Activated CD8-positive, alpha-beta memory T cell treated with anti-CD3 and anti-CD28 coated beads for 1 hour (primary cell): Measurements from ENCODE around the gene GRIP2.
"Not testable (repeated sequence)": the region's sequence is repeated elsewhere in the genome, so short reads cannot be mapped to it uniquely, and the experiment has no call there.

ENCODE experiments used
- DNase-seq, 2 donors: peaks; one replicate each; pipeline ENCODE4 v3.0.0-alpha.2; 2020; ENCODE audit warnings: low read depth in 1 of 2; ENCODE audit errors: extremely low read depth in 1 of 2

GRIP2 gene

GRCh38 chr3:14522768-14523167 lies 17.4 kb downstream of the GRIP2 start:
- DNase-seq: no peak

GRCh38 chr3:14522129-14522691 lies 17.9 kb downstream of the GRIP2 start:
- no peak for DNase-seq

DNA sequence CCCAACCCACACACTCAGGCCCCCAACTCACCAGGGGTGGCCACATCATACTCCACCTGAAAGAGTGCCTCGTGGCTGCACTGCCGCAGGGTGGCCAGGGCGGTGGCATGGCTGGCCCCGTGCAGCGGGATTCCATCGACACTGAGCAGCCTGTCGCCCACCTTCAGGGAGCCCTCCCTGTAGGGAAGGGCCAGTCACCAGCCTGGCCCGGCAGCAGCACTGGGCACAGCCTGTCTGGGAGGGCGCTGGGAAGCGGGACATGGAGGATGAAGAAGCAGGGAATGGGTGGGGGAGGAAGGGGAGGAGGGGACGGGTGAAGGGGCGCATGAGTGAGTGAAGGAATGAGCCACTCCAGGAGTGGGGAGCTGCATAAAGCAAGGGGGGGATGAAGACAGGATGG lies 18.5 kb downstream of the GRIP2 start:
- no peak for DNase-seq

GRCh38 chr3:14520967-14521366 lies 19.2 kb downstream of the GRIP2 start:
- no peak for DNase-seq

GRCh38 chr3:14520149-14520548 lies 20.0 kb downstream of the GRIP2 start:
- DNase-seq: no peak

- no peak for DNase-seq
Observed at GRCh38 chr3:14519406-14519805, 20.7 kb downstream of the GRIP2 start.

DNA sequence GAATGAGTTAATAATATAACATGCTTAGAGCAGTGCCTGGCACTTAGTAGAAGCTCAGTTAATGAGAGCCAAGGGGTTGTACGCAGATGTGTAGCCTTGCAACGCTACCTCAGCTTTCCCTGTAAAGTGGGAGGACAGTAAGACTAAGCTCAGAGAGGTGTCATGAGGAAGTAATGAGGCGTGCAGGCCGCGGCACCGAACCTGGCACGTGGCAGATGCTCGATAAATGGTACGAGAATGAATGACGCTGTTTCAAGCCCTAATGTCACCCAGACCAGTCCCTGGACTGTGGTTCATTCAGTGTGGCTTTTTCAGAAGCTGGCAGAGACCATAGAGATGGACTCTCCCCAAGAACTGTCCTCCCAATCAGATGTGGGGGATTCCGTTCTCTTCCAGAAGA lies 21.2 kb downstream of the GRIP2 start:
- no peak for DNase-seq

GRCh38 chr3:14518432-14518802 lies 21.7 kb downstream of the GRIP2 start:
- DNase-seq: no peak

- DNase-seq: no peak
Observed at GRCh38 chr3:14517601-14518431, 22.3 kb downstream of the GRIP2 start.

GRCh38 chr3:14516738-14517345 lies 23.3 kb downstream of the GRIP2 start:
- no peak for DNase-seq

DNA sequence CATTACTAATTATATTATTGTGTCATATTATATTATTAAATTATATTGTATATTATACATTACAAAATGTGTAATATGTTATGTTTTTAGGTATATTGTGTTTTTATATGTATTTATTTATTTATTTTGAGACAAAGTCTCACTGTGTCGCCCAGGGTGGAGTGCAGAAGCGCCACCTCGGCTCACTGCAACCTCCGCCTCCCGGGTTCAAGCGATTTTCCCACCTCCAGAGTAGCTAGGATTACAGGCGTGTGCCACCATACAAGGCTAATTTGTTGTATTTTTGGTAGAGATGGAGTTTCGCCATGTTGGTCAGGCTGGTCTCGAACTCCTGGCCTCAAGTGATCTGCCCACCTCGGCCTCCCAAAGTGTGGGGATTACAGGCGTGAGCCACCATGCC lies 24.6 kb downstream of the GRIP2 start:
- DNase-seq: not testable (repeated sequence)

DNA sequence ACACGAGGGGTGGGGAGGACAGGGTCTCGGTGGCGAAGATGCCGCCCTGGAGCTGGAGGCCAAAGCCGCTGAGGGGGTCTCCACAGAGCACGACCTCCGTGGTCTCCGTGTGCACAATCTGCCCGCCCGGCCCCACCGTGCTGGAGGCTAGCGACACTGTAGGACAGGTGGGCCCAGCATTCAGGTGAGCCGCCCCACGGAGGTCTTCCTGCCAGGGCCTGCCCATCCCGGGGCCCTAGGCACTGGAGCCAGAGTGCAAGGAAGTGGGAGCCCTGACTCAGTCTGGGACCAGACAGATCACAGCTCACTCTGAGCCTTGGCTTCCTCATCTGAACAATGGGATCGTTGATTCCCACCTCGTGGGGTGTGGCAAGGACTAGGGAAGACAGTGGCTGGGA lies 25.8 kb downstream of the GRIP2 start:
- no peak for DNase-seq

GRCh38 chr3:14513566-14514322 lies 26.4 kb downstream of the GRIP2 start:
- no peak for DNase-seq

- DNase-seq: no peak
Observed at GRCh38 chr3:14512942-14513327, 27.2 kb downstream of the GRIP2 start.

- no peak for DNase-seq
Observed at GRCh38 chr3:14512281-14512941, 27.7 kb downstream of the GRIP2 start.

DNA sequence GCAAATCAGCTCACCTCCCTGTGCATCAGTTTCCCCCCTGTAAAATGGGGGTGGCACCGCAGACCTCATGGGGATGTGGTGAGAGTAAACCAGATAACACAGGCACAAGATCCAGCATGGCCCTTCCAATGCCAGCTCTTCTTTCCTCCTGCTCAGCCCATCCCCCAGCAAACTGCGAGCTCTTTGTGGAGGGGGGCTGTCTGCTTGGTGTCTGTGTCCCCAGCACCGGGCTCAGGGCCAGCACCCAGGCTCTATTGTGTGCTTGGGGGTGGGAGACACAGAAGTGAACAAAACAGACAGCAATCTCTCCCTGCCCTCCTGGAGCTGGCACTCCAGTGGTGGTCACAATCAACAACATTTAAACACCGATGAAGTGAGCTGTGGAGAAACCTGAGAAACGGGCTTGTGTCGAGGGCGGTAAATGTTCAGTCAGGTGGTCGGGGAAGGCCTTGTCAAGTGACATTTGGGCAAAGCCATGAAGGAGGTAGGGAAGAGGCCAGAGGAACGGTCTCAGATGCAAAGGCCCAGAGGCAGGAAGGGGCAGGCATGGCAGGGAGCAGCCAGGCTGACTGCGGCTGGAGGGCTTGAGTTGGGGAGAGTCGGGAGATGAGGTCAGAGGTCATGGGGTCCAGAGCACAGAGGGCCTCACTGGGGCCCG lies 28.4 kb downstream of the GRIP2 start:
- DNase-seq: no peak

GRCh38 chr3:14510838-14511622 lies 29.1 kb downstream of the GRIP2 start:
- no peak for DNase-seq

DNA sequence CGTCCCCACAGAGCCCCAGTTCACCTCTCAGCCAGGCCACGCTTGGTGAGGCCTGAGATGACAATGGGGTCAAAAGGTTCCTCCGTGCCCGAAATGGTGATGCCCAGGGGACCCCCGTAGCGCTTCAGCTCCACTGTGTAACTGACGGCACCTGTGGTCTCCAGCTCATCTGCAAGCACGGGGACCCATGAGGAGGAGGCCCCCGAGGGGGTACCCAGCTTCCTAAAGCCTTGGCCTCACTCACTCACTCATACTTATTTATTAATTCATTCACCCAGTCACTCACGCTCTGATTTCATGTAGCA lies 30.4 kb downstream of the GRIP2 start:
- no peak for DNase-seq

- DNase-seq: peak; percentile 31 to 67
Observed at GRCh38 chr3:14508966-14509795, 31.0 kb downstream of the GRIP2 start.
